Lung (tissue), 12 donors: ENCODE data around the gene TINCR. TPM values are rescaled to one million over a fixed set of nuclear protein-coding genes. Genes with fewer than 3 reads are reported as not detected.

Experiments used
- ATAC-seq: fragments of 200-7000 bp; cut with Tn5 transposase; one replicate; pipeline ENCODE4 v1.9.1; 2020; ENCODE audit warnings: moderate number of reproducible peaks; ENCODE audit not compliant: insufficient read depth, low FRiP score
- DNase-seq, 3 donors: peaks; one replicate each; pipeline ENCODE4 v3.0.0-alpha.2; 2013 to 2017
- H3K27ac ChIP-seq, 2 donors: one replicate each; pipeline ENCODE4 v1.5.1; 2013; ENCODE audit warnings: mild to moderate bottlenecking in 2 of 2, moderate library complexity in 2 of 2, control low read depth in 1 of 2, inconsistent platforms in 1 of 2, low read depth in 1 of 2, low read length in 1 of 2
- H3K27me3 ChIP-seq, 3 donors: one replicate each; pipeline ENCODE4 v1.5.1; 2013; ENCODE audit warnings: low read length in 2 of 3; ENCODE audit not compliant: control insufficient read depth in 3 of 3, insufficient read depth in 3 of 3
- H3K36me3 ChIP-seq, 4 donors: one replicate each; pipeline ENCODE4 v1.5.1; 2013; ENCODE audit warnings: low read length in 4 of 4, mild to moderate bottlenecking in 1 of 4, moderate library complexity in 1 of 4; ENCODE audit not compliant: control insufficient read depth in 4 of 4, insufficient read depth in 4 of 4
- H3K4me1 ChIP-seq, 5 donors: one replicate each; pipeline ENCODE4 v1.5.1; 2013; ENCODE audit warnings: low read length in 5 of 5, mild to moderate bottlenecking in 2 of 5, moderate library complexity in 1 of 5; ENCODE audit not compliant: control insufficient read depth in 5 of 5, insufficient read depth in 5 of 5
- H3K4me3 ChIP-seq: one replicate; pipeline ENCODE4 v1.5.1; 2013; ENCODE audit warnings: mild to moderate bottlenecking, control low read depth, moderate library complexity
- H3K9ac ChIP-seq, 2 donors: one replicate each; pipeline ENCODE4 v1.5.1; 2013; ENCODE audit warnings: low read length in 2 of 2, control low read depth in 1 of 2; ENCODE audit not compliant: insufficient read depth in 1 of 2
- H3K9me3 ChIP-seq, 4 donors: one replicate each; pipeline ENCODE4 v1.5.1; 2013; ENCODE audit warnings: low read length in 3 of 4, mild to moderate bottlenecking in 1 of 4, moderate library complexity in 1 of 4; ENCODE audit not compliant: control insufficient read depth in 4 of 4, insufficient read depth in 3 of 4
- WGBS, 2 donors: extraction: QIAGEN DNeasy Blood & Tissue Kit; methylation state at CpG; one replicate each; pipeline ENCODE4 v1.1.7; 2013; 5-methylcytosine and 5-hydroxymethylcytosine counted together
- polyA plus RNA-seq, 2 donors: library from polyadenylated mRNA; stranded (reverse); fragments of 200-250 nt; gene quantifications; one replicate each; pipeline ENCODE4 v1.2.1, GENCODE V29; 2013
- total RNA-seq, 2 donors: library from RNA; depleted of rRNA in 1 of 2; stranded (reverse); fragments of >200 nt in 1 of 2; gene quantifications; one replicate each; pipeline ENCODE4 v1.2.1, GENCODE V29; 2014 to 2021
- TF ChIP-seq, protein P1 (sequence below): IDR thresholded peaks from 2 replicates; pipeline ENCODE4 v1.5.1; 2012; ENCODE audit warnings: mild to moderate bottlenecking; ENCODE audit errors: control extremely low read depth, extremely low read depth
- donor health status: control.
- donor health status: control.
- donor health status: Bipolar disorder and iron deficiency.
- donor health status: healthy.
- donor health status: DM: yes; HTN: yes; CAD: no.

TINCR gene
- total and polyA plus RNA-seq, 4 donors = 1.0 to 2.0 (median 1.9) TPM

GRCh38 chr19:5600797-5601196 lies 33.0 kb upstream of the TINCR start:
- DNase-seq = no peak
- Histone ChIP-seq H3K27ac (no peak overlapping the region), H3K27me3 (no peaks in the 10 kb centered on the region), H3K4me1 (no peaks in the 10 kb centered on the region), H3K4me3 (no peak overlapping the region), H3K9ac (no peak overlapping the region), H3K36me3 (peaks cover 47 to 70% (median 56%) of the 10 kb centered on the region in 4 donors), H3K9me3 (peaks cover 0 to 2% (median 0%) of the 10 kb centered on the region in 4 donors)
- 93 to 98% methylated on average over 8 of the region's 8 CpGs for WGBS, 2 donors
- TF ChIP-seq, protein P1, sequence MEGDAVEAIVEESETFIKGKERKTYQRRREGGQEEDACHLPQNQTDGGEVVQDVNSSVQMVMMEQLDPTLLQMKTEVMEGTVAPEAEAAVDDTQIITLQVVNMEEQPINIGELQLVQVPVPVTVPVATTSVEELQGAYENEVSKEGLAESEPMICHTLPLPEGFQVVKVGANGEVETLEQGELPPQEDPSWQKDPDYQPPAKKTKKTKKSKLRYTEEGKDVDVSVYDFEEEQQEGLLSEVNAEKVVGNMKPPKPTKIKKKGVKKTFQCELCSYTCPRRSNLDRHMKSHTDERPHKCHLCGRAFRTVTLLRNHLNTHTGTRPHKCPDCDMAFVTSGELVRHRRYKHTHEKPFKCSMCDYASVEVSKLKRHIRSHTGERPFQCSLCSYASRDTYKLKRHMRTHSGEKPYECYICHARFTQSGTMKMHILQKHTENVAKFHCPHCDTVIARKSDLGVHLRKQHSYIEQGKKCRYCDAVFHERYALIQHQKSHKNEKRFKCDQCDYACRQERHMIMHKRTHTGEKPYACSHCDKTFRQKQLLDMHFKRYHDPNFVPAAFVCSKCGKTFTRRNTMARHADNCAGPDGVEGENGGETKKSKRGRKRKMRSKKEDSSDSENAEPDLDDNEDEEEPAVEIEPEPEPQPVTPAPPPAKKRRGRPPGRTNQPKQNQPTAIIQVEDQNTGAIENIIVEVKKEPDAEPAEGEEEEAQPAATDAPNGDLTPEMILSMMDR = no peak
- no peak for ATAC-seq

GRCh38 chr19:5595745-5596144 lies 28.0 kb upstream of the TINCR start:
- no peaks in the 10 kb centered on the region for H3K4me1 ChIP-seq
- TF ChIP-seq, protein P1 = no peak
- 96 to 98% methylated on average over 9 of the region's 9 CpGs for WGBS, 2 donors
- no peaks in the 10 kb centered on the region for H3K27me3 ChIP-seq
- no peaks in the 10 kb centered on the region for H3K9me3 ChIP-seq
- H3K36me3 ChIP-seq = peaks cover 51 to 80% (median 66%) of the 10 kb centered on the region in 4 donors
- DNase-seq (no peak), ATAC-seq (no peak)
- no peak overlapping the region for H3K9ac ChIP-seq
- no peak overlapping the region for H3K4me3 ChIP-seq
- no peak overlapping the region for H3K27ac ChIP-seq

DNA sequence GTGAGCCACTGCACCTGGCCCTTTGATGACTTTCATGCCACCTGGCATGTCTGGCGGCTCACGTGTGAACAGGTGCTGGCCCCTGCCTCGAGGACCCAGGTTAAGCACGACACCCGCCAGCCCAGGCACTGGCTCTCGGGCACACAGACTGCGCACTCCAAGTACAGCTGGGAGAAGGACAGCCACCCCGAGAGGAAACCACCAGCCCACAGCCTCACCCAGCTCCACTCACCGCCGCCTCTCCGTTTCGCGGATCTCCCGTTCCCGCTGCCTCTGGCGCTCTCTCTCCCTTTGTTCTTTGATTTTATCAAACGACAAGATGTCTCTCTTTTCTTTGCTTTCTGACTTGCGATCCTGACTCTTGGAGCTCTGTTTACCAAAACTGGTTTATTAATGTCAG lies 27.4 kb upstream of the TINCR start:
- WGBS, 2 donors = 94 to 96% methylated on average over 18 of the region's 18 CpGs
- H3K27me3 ChIP-seq = no peaks in the 10 kb centered on the region
- no peaks in the 10 kb centered on the region for H3K4me1 ChIP-seq
- TF ChIP-seq, protein P1 = no peak
- no peak overlapping the region for H3K9ac ChIP-seq
- DNase-seq = no peak
- H3K9me3 ChIP-seq = no peaks in the 10 kb centered on the region
- H3K27ac ChIP-seq = no peak overlapping the region
- peaks cover 51 to 81% (median 62%) of the 10 kb centered on the region in 4 donors for H3K36me3 ChIP-seq
- no peak for ATAC-seq
- no peak overlapping the region for H3K4me3 ChIP-seq

- ATAC-seq (no peak), DNase-seq (no peak)
- no peak overlapping the region for H3K9ac ChIP-seq
- TF ChIP-seq, protein P1 = no peak
- H3K9me3 ChIP-seq = no peaks in the 10 kb centered on the region
- no peak overlapping the region for H3K4me3 ChIP-seq
- H3K27ac ChIP-seq = no peak overlapping the region
- WGBS, 2 donors = 95 to 98% methylated on average over 7 of the region's 7 CpGs
- peaks cover 47 to 81% (median 59%) of the 10 kb centered on the region in 4 donors for H3K36me3 ChIP-seq
- H3K4me1 ChIP-seq = no peaks in the 10 kb centered on the region
- no peaks in the 10 kb centered on the region for H3K27me3 ChIP-seq
These were observed 26.8 kb upstream of the TINCR start for GRCh38 chr19:5594521-5594950.
